ENCODE results near the gene AUTS2.

AUTS2 gene

GRCh38 chr7:70208236-70209063, 610.2 kb downstream of the AUTS2 start:
- Histone ChIP-seq H3K27ac (replicated peaks) (no peak overlapping the region), H3K4me3 (replicated peaks; ENCODE audit: insufficient read depth, low read length) (no peak overlapping the region), H3K27me3 (ENCODE audit: insufficient read depth, poor library complexity, severe bottlenecking) (no peaks in the 10 kb centered on the region)
- no peak for TF ChIP-seq GABPA (IDR thresholded peaks at IDR 0.05; ENCODE audit: low read depth)
- DNase-seq (ENCODE audit: low read depth in 1 of 2, low spot score in 1 of 2): no peak

- no peak for DNase-seq (ENCODE audit: low read depth in 1 of 2, low spot score in 1 of 2)
- H3K27ac ChIP-seq (replicated peaks): no peak overlapping the region
- TF ChIP-seq POLR2AphosphoS5 (IDR thresholded peaks at IDR 0.05; ENCODE audit: low read depth): no peak
- TF ChIP-seq GABPA (IDR thresholded peaks at IDR 0.05; ENCODE audit: low read depth): no peak
- no peak for TF ChIP-seq REST (IDR thresholded peaks at IDR 0.05; ENCODE audit: insufficient replicate concordance, low read depth)
- TF ChIP-seq, protein P1, sequence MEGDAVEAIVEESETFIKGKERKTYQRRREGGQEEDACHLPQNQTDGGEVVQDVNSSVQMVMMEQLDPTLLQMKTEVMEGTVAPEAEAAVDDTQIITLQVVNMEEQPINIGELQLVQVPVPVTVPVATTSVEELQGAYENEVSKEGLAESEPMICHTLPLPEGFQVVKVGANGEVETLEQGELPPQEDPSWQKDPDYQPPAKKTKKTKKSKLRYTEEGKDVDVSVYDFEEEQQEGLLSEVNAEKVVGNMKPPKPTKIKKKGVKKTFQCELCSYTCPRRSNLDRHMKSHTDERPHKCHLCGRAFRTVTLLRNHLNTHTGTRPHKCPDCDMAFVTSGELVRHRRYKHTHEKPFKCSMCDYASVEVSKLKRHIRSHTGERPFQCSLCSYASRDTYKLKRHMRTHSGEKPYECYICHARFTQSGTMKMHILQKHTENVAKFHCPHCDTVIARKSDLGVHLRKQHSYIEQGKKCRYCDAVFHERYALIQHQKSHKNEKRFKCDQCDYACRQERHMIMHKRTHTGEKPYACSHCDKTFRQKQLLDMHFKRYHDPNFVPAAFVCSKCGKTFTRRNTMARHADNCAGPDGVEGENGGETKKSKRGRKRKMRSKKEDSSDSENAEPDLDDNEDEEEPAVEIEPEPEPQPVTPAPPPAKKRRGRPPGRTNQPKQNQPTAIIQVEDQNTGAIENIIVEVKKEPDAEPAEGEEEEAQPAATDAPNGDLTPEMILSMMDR (IDR thresholded peaks at IDR 0.05; ENCODE audit: insufficient read depth, low read length): no peak
- TF ChIP-seq SPI1 (IDR thresholded peaks at IDR 0.05; ENCODE audit: borderline replicate concordance, low read depth): no peak
- H3K27me3 ChIP-seq (ENCODE audit: insufficient read depth, poor library complexity, severe bottlenecking): no peaks in the 10 kb centered on the region
- no peak overlapping the region for H3K4me3 ChIP-seq (replicated peaks; ENCODE audit: insufficient read depth, low read length)
These were observed 612.1 kb downstream of the AUTS2 start for GRCh38 chr7:70210200-70210935.

DNA sequence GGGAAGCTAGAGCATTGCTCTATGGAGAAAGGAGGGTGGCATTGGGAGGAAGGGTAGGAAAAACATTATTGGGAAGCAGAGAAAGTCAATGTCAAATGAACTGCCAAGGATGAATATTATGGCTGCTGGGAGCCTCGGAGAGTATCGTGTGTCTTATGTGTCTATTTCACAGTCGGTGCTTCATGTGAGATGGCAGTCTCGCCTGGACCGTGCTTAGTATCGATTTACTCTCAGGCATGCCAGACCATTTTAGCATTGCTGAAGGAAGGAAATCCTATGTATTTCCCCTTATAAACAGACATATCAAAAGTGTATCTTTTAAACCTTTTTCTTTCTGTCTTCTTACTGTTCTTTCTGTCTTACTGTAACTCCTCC, 612.6 kb downstream of the AUTS2 start:
- H3K4me3 ChIP-seq (replicated peaks; ENCODE audit: insufficient read depth, low read length): no peak overlapping the region
- no peaks in the 10 kb centered on the region for H3K27me3 ChIP-seq (ENCODE audit: insufficient read depth, poor library complexity, severe bottlenecking)
- no peak for DNase-seq (ENCODE audit: low read depth in 1 of 2, low spot score in 1 of 2)
- TF ChIP-seq SPI1 (IDR thresholded peaks at IDR 0.05; ENCODE audit: borderline replicate concordance, low read depth) (no peak), POLR2AphosphoS5 (IDR thresholded peaks at IDR 0.05; ENCODE audit: low read depth) (no peak), REST (IDR thresholded peaks at IDR 0.05; ENCODE audit: insufficient replicate concordance, low read depth) (no peak), GABPA (IDR thresholded peaks at IDR 0.05; ENCODE audit: low read depth) (no peak)
- TF ChIP-seq, protein P1 (IDR thresholded peaks at IDR 0.05; ENCODE audit: insufficient read depth, low read length): no peak
- no peak overlapping the region for H3K27ac ChIP-seq (replicated peaks)

GRCh38 chr7:70212281-70212680, 614.0 kb downstream of the AUTS2 start:
- no peak overlapping the region for H3K4me3 ChIP-seq (replicated peaks; ENCODE audit: insufficient read depth, low read length)
- no peak for TF ChIP-seq POLR2AphosphoS5 (IDR thresholded peaks at IDR 0.05; ENCODE audit: low read depth)
- no peak for TF ChIP-seq REST (IDR thresholded peaks at IDR 0.05; ENCODE audit: insufficient replicate concordance, low read depth)
- TF ChIP-seq, protein P1 (IDR thresholded peaks at IDR 0.05; ENCODE audit: insufficient read depth, low read length): no peak
- no peak for TF ChIP-seq GABPA (IDR thresholded peaks at IDR 0.05; ENCODE audit: low read depth)
- TF ChIP-seq SPI1 (IDR thresholded peaks at IDR 0.05; ENCODE audit: borderline replicate concordance, low read depth): no peak
- H3K27me3 ChIP-seq (ENCODE audit: insufficient read depth, poor library complexity, severe bottlenecking): no peaks in the 10 kb centered on the region
- no peak overlapping the region for H3K27ac ChIP-seq (replicated peaks)
- DNase-seq (ENCODE audit: low read depth in 1 of 2, low spot score in 1 of 2): no peak

Measured in HL-60 (cell line).